Left lung (tissue), 14 donors: ENCODE data around the gene C4BPA. TPM values are rescaled to one million over a fixed set of nuclear protein-coding genes. Genes with fewer than 3 reads are reported as not detected.

Experiments used
- ATAC-seq: fragments of 200-7000 bp; cut with Tn5 transposase; one replicate; pipeline ENCODE4 v1.9.1; 2020; ENCODE audit warnings: moderate library complexity
- DNase-seq, 4 donors: peaks; one replicate each; pipeline ENCODE4 v3.0.0-alpha.2; 2013 to 2020
- H3K27ac ChIP-seq, 2 donors: fragments of 200-600 bp; sonication (generic) in 1 of 2; one replicate each; pipeline versions ENCODE4 v1.5.0 to v1.8.0; 2020 to 2021
- H3K27me3 ChIP-seq, 2 donors: fragments of 200-600 bp; sonication (generic) in 1 of 2; one replicate each; pipeline versions ENCODE4 v1.5.0 to v1.8.0; 2020 to 2021
- H3K36me3 ChIP-seq, 2 donors: fragments of 200-600 bp; sonication (generic) in 1 of 2; one replicate each; pipeline versions ENCODE4 v1.5.0 to v1.8.0; 2020 to 2021
- H3K4me1 ChIP-seq, 2 donors: fragments of 200-600 bp; one replicate each; pipeline ENCODE4 v1.8.0; 2021
- H3K4me3 ChIP-seq, 2 donors: fragments of 200-600 bp; sonication (generic) in 1 of 2; one replicate each; pipeline versions ENCODE4 v1.5.0 to v1.8.0; 2020 to 2021; ENCODE audit warnings: mild to moderate bottlenecking in 1 of 2
- H3K9me3 ChIP-seq, 2 donors: fragments of 200-600 bp; sonication (generic) in 1 of 2; one replicate each; pipeline versions ENCODE4 v1.5.0 to v1.8.0; 2020 to 2021
- intact Hi-C, 2 donors: fragments of 100-400 bp; cut with DNase I; formaldehyde crosslinking; loops; one replicate each; pipeline versions ENCODE4 v1.11.2 to v1.14.2; 2022
- long read RNA-seq, 12 donors: library from polyadenylated mRNA in 2 of 12; unstranded in 2 of 12; transcript quantifications; one replicate each; pipeline ENCODE4 v2.0.0 and lab custom pipeline, GENCODE V29; 2019 to 2026
- polyA plus RNA-seq, 6 donors: library from polyadenylated mRNA; unstranded; fragments of 120-200 nt; gene quantifications; one replicate each; pipeline ENCODE4 v1.2.1, GENCODE V29; 2013; ENCODE audit not compliant: insufficient read length in 6 of 6
- total RNA-seq, 2 donors: library from RNA; stranded (reverse); fragmentation: NEBNext Ultra II Directional; extraction: Animal tissue kit (Norgen Biotek cat#: 25700); gene quantifications; one replicate each; pipeline ENCODE4 v1.2.1, GENCODE V29; 2021
- TF ChIP-seq, protein P1 (sequence below), 2 donors: fragments of 200-600 bp; sonication (generic) in 1 of 2; IDR thresholded peaks; one replicate each; pipeline versions ENCODE4 v1.5.0 to v1.8.0; 2021; ENCODE audit warnings: antibody characterized with exemption in 2 of 2
- donor health status: DM: no; HTN: yes; CAD: no.
- donor health status: DM: no; HTN: no; CAD: no.

Gene C4BPA
- total RNA-seq, result 10 to 100 TPM; 22.2 to 32.1 TPM
- 1 to 10 TPM in 1 of 6 donors, under 1 TPM in 5; 0.31 to 7.4 (median 0.51) TPM for polyA plus RNA-seq
- long read RNA-seq, donor 1, result 0 reads
- long read RNA-seq, donor 2, result 0 reads
- long read RNA-seq, donor 3, result 0 reads
- long read RNA-seq, donor 4, transcript C4BPA-201 (12 exons, 2,243 nt), result major isoform, 5 of 5 reads
- long read RNA-seq, donor 4, partial matches to known transcripts, result 0 of 5 reads
- long read RNA-seq, donor 4, other reads (novel, unspliced or antisense), result 0 of 5 reads
- long read RNA-seq, donor 5, result 0 reads
- long read RNA-seq, donor 6, partial matches to known transcripts, result 0 of 1 reads
- long read RNA-seq, donor 6, other reads (novel, unspliced or antisense), result 0 of 1 reads
- long read RNA-seq, donor 7, result 0 reads
- long read RNA-seq, donor 8, result 0 reads
- long read RNA-seq, donor 9, result 0 reads
- long read RNA-seq, donor 10, partial matches to known transcripts, result 0 of 4 reads
- long read RNA-seq, donor 10, other reads (novel, unspliced or antisense), result 0 of 4 reads
- long read RNA-seq, donor 11, result 0 reads
- long read RNA-seq, donor 12, partial matches to known transcripts, result 0 of 4 reads
- long read RNA-seq, donor 12, other reads (novel, unspliced or antisense), result 0 of 4 reads

DNA sequence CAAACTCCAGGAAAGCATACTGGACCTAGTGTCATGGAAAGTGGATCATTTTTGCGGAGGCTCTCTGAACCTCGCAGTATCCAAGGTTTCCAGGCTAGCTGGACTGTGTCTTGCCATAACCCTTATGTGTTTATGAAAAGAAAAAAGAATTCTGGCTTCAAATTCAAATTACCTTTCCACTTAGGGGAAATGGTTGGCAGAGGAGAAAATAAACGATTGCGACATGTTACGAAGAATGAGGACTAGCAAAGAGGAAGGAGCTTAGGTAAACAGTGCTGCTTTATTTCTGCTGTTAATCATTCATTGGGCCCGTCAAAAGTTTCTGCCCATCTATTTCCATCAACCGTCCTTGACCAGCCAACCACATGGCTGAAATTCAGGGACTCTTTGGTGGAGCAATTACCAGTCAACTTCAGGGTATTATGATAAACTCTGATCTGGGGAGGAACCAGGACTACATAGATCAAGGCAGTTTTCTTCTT is at the start of gene C4BPA:
TSS of gene C4BPA (plus strand) at position 342 of the 482 bp plus-strand sequence. CDS start 8,793 bp downstream, outside the sequence.
- no peak within 1 kb of the TSS for H3K4me3 ChIP-seq
- H3K4me1 ChIP-seq, result peaks cover 0 to 11% of the 10 kb centered on the region in 2 donors
- no peaks in the 10 kb centered on the region for H3K9me3 ChIP-seq
- peak in 1 of 4 donors; percentile 36 for DNase-seq
- no peaks in the 10 kb centered on the region for H3K36me3 ChIP-seq
- TF ChIP-seq, protein P1, sequence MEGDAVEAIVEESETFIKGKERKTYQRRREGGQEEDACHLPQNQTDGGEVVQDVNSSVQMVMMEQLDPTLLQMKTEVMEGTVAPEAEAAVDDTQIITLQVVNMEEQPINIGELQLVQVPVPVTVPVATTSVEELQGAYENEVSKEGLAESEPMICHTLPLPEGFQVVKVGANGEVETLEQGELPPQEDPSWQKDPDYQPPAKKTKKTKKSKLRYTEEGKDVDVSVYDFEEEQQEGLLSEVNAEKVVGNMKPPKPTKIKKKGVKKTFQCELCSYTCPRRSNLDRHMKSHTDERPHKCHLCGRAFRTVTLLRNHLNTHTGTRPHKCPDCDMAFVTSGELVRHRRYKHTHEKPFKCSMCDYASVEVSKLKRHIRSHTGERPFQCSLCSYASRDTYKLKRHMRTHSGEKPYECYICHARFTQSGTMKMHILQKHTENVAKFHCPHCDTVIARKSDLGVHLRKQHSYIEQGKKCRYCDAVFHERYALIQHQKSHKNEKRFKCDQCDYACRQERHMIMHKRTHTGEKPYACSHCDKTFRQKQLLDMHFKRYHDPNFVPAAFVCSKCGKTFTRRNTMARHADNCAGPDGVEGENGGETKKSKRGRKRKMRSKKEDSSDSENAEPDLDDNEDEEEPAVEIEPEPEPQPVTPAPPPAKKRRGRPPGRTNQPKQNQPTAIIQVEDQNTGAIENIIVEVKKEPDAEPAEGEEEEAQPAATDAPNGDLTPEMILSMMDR (IDR thresholded peaks at IDR 0.05), result no peak
- peak; percentile 87 for ATAC-seq
- H3K27me3 ChIP-seq, result no peaks in the 10 kb centered on the region
- intact Hi-C loops, result no loop called here
- peak within 1 kb of the TSS in 1 of 2 donors; percentile 23 for H3K27ac ChIP-seq

DNA sequence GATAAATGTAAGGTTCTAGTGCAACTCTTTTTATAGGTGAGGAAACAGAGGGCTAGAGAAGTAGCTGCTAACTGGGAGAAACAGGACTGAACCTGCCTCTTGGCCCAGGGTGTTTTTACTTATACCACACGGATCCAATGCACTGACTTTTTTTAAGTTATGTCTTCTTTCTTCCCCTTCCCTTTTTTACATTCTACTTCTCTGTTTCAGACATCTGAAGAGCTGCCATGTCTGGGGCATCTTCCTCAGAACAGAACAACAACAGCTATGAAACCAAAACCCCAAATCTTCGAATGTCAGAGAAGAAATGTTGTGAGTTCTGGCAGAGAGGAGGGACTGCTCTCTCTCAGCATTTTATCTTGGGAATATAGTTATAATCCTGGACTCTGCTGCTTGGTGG is 49.5 kb upstream of the C4BPA start:
- DNase-seq (no peak), ATAC-seq (no peak)
- Histone ChIP-seq H3K27me3 (no peaks in the 10 kb centered on the region), H3K36me3 (peaks cover 0 to under 1% of the 10 kb centered on the region in 2 donors), H3K4me3 (peak overlapping the region in 1 of 2 donors; percentile 60), H3K4me1 (peaks cover 10 to 57% of the 10 kb centered on the region in 2 donors), H3K9me3 (no peaks in the 10 kb centered on the region), H3K27ac (peak overlapping the region; percentile 37 to 94)
- intact Hi-C loops, result no loop called here
- TF ChIP-seq, protein P1 (IDR thresholded peaks at IDR 0.05), result no peak

DNA sequence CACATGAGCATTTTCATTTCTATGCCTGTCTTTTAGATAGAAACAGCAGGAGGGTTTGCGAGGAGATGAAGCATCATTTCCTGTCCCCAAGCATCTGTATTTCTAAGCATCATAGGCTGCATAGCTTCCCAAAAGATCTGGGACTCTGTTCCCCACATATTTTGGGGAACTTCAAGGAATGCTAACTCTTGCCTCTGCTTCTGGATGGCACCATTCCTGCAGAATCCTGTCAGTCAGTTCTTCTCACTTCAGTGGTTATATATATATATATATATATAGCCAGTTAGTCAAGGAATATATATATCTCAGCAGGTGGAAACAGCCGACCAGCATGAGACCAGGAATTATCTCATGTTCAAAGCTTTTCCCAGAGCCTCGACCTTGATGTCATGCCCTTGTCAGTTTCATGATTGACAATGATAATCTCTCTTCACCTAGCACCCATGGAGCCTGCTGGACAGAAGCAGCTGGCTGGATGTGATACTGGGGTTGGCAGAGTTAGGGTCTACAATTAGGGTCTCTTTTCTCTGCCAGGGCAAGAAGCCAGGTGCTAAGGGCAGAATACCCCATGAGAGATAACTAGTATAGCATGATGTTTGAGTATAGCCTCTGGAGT is 48.5 kb upstream of the C4BPA start:
- DNase-seq, result no peak
- no peak for ATAC-seq
- Histone ChIP-seq H3K27me3 (no peaks in the 10 kb centered on the region), H3K9me3 (no peaks in the 10 kb centered on the region), H3K4me3 (peak overlapping the region in 1 of 2 donors; percentile 60), H3K4me1 (peaks cover 10 to 62% of the 10 kb centered on the region in 2 donors), H3K27ac (peak overlapping the region in 1 of 2 donors; percentile 94), H3K36me3 (no peaks in the 10 kb centered on the region)
- TF ChIP-seq, protein P1 (IDR thresholded peaks at IDR 0.05), result no peak
- intact Hi-C loops, result no loop called here

DNA sequence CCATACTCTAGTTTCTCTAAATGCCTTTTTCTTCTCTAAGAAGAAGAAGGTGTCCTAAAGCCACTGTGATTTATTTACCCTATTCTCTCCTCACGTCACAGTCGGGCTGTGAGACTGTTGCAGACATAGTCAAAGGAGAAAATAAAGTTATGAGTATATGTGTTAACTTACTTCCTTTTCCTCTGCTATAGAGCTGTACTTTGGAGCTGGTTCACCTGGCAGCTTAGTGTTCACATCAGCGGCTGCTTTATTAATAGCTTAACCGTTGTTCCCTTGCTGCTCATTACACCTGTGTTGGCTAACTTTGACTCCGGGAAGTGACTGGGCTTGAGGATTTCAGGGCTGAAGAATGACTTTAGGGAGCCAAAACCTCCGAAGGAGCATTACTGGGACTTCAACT is 47.4 kb upstream of the C4BPA start:
- intact Hi-C loops, result no loop called here
- TF ChIP-seq, protein P1 (IDR thresholded peaks at IDR 0.05), result no peak
- peaks cover 0 to 6% of the 10 kb centered on the region in 2 donors for H3K36me3 ChIP-seq
- peak overlapping the region in 1 of 2 donors; percentile 9 for H3K4me3 ChIP-seq
- peak overlapping the region; percentile 7 to 40 for H3K27ac ChIP-seq
- H3K4me1 ChIP-seq, result peaks cover 10 to 55% of the 10 kb centered on the region in 2 donors
- no peaks in the 10 kb centered on the region for H3K27me3 ChIP-seq
- peak; percentile 1 for ATAC-seq
- no peak for DNase-seq
- H3K9me3 ChIP-seq, result no peaks in the 10 kb centered on the region
